ENCODE data around the gene FAM25C.
"Not testable (repeated sequence)": the region's sequence is repeated elsewhere in the genome, so short reads cannot be mapped to it uniquely, and the experiment has no call there.

FAM25C gene

GRCh38 chr10:47999691-48000090 is at the start of gene FAM25C:
TSS of gene FAM25C (minus strand) at chr10:47999791. CDS start at chr10:47999765, 26 bp downstream.
- not testable (repeated sequence) for FAIRE-seq

GRCh38 chr10:48044557-48044956 is 45.0 kb upstream of the FAM25C start:
- FAIRE-seq, result not testable (repeated sequence)

GRCh38 chr10:48031390-48031789 is 31.8 kb upstream of the FAM25C start:
- FAIRE-seq, result not testable (repeated sequence)

GRCh38 chr10:48002306-48002705 is 2.7 kb upstream of the FAM25C start:
- not testable (repeated sequence) for FAIRE-seq

GRCh38 chr10:47994045-47994444 is 5.5 kb downstream of the FAM25C start:
- FAIRE-seq, result not testable (repeated sequence)

- FAIRE-seq, result not testable (repeated sequence)
These were observed 7.0 kb downstream of the FAM25C start for GRCh38 chr10:47992560-47992959.

- FAIRE-seq, result not testable (repeated sequence)
These were observed 7.9 kb downstream of the FAM25C start for GRCh38 chr10:47991706-47992105.

- FAIRE-seq, result not testable (repeated sequence)
These were observed 9.5 kb downstream of the FAM25C start for GRCh38 chr10:47990097-47990496.

- not testable (repeated sequence) for FAIRE-seq
These were observed 10.0 kb downstream of the FAM25C start for GRCh38 chr10:47989542-47989950.

GRCh38 chr10:47988718-47989541 is 10.7 kb downstream of the FAM25C start:
- not testable (repeated sequence) for FAIRE-seq

GRCh38 chr10:47987952-47988351 is 11.6 kb downstream of the FAM25C start:
- not testable (repeated sequence) for FAIRE-seq

- FAIRE-seq, result not testable (repeated sequence)
These were observed 13.0 kb downstream of the FAM25C start for GRCh38 chr10:47986413-47987230.

- FAIRE-seq, result not testable (repeated sequence)
These were observed 24.2 kb downstream of the FAM25C start for GRCh38 chr10:47975409-47975808.

GRCh38 chr10:47973131-47973530 is 26.5 kb downstream of the FAM25C start:
- not testable (repeated sequence) for FAIRE-seq

- FAIRE-seq, result not testable (repeated sequence)
These were observed 27.5 kb downstream of the FAM25C start for GRCh38 chr10:47972077-47972476.

- FAIRE-seq, result not testable (repeated sequence)
These were observed 28.0 kb downstream of the FAM25C start for GRCh38 chr10:47971598-47971997.

- not testable (repeated sequence) for FAIRE-seq
These were observed 29.5 kb downstream of the FAM25C start for GRCh38 chr10:47970047-47970446.

GRCh38 chr10:47968988-47969387 is 30.6 kb downstream of the FAM25C start:
- not testable (repeated sequence) for FAIRE-seq

GRCh38 chr10:47964280-47965063 is 35.1 kb downstream of the FAM25C start:
- not testable (repeated sequence) for FAIRE-seq

GRCh38 chr10:47962785-47963184 is 36.8 kb downstream of the FAM25C start:
- not testable (repeated sequence) for FAIRE-seq

GRCh38 chr10:47960699-47961098 is 38.9 kb downstream of the FAM25C start:
- FAIRE-seq, result not testable (repeated sequence)

- FAIRE-seq, result not testable (repeated sequence)
These were observed 39.9 kb downstream of the FAM25C start for GRCh38 chr10:47959677-47960076.

- not testable (repeated sequence) for FAIRE-seq
These were observed 42.4 kb downstream of the FAM25C start for GRCh38 chr10:47957158-47957557.

Data from TTC549 (cell line).